Lower leg skin (tissue), 3 donors: Measurements from ENCODE around the gene DISC1.

Experiments
- POLR2A ChIP-seq, 2 donors: fragments of 450-650 bp; IDR thresholded peaks; one replicate each; pipeline ENCODE4 v1.6.1; 2016 to 2017; ENCODE audit warnings: antibody characterized with exemption in 2 of 2, mild to moderate bottlenecking in 1 of 2, moderate library complexity in 1 of 2
- TF ChIP-seq, protein P1 (sequence below), 3 donors: fragments of 450-650 bp; IDR thresholded peaks; one replicate each; pipeline ENCODE4 v1.5.1; 2016; ENCODE audit warnings: antibody characterized with exemption in 3 of 3, mild to moderate bottlenecking in 3 of 3, moderate library complexity in 2 of 3

DNA sequence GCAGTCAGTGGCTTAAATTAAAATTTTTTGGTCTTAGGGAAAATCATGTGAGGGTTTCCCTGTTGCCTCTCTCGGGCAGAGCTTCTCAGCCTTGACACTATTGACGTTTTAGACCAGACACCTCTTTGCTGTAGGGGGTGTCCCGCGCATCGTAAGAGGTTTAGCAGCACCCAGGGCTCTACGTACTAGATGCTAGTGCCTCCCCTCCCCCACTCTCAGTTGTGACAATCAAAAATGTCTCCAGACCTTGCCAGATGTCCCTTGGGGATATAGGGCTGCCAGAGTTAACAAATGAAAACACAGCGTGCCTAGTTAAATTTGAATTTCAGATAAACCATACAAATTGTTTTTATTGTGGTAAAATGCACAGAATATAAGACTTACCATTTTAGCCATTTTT, 293.3 kb downstream of the DISC1 start:
- TF ChIP-seq, protein P1, sequence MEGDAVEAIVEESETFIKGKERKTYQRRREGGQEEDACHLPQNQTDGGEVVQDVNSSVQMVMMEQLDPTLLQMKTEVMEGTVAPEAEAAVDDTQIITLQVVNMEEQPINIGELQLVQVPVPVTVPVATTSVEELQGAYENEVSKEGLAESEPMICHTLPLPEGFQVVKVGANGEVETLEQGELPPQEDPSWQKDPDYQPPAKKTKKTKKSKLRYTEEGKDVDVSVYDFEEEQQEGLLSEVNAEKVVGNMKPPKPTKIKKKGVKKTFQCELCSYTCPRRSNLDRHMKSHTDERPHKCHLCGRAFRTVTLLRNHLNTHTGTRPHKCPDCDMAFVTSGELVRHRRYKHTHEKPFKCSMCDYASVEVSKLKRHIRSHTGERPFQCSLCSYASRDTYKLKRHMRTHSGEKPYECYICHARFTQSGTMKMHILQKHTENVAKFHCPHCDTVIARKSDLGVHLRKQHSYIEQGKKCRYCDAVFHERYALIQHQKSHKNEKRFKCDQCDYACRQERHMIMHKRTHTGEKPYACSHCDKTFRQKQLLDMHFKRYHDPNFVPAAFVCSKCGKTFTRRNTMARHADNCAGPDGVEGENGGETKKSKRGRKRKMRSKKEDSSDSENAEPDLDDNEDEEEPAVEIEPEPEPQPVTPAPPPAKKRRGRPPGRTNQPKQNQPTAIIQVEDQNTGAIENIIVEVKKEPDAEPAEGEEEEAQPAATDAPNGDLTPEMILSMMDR (IDR thresholded peaks at IDR 0.05), result no peak
- TF ChIP-seq POLR2A (IDR thresholded peaks at IDR 0.05), result no peak
